ENCODE results near the gene ROCK2. TPM values are rescaled to one million over a fixed set of nuclear protein-coding genes. Genes with fewer than 3 reads are reported as not detected.
"Not testable (repeated sequence)": the region's sequence is repeated elsewhere in the genome, so short reads cannot be mapped to it uniquely, and the experiment has no call there.

ROCK2 gene
- total RNA-seq, 1 experiment from 2014 or later: 38.0 TPM

- Histone ChIP-seq H3K4me2 (no peak overlapping the region), H3K27me3 (ENCODE audit: insufficient read depth, low read depth) (no peaks in the 10 kb centered on the region), H4K20me1 (ENCODE audit: insufficient read depth) (peaks cover 26% of the 10 kb centered on the region), H3F3A (ENCODE audit: insufficient read depth, low read depth) (peaks cover 19% of the 10 kb centered on the region; the same call in 1 of the 2 replicates), H3K9me2 (ENCODE audit: insufficient read depth) (no peaks in the 10 kb centered on the region), H3K4me1 (replicated peaks; ENCODE audit: insufficient read depth) (no peaks in the 10 kb centered on the region), H3K4me3 (no peak overlapping the region), H3K79me2 (ENCODE audit: low read depth) (peaks cover 29% of the 10 kb centered on the region; the same call in 1 of the 2 replicates), H3K9me3 (ENCODE audit: insufficient read depth, low read depth) (no peaks in the 10 kb centered on the region), H2AFZ (no peak overlapping the region), H3K27ac (no peak overlapping the region), H3K36me3 (ENCODE audit: low read depth) (peaks cover 8% of the 10 kb centered on the region; the same call in 1 of the 2 replicates)
- ChIA-PET CTCF (no interaction called here), POLR2A (ENCODE audit: unreplicated experiment) (no interaction called here)
- intact Hi-C loops (cut with micrococcal nuclease; ENCODE audit: unreplicated experiment): no loop called here
- no peak for DNase-seq
- no peak for TF ChIP-seq EZH2 (IDR thresholded peaks at IDR 0.05; ENCODE audit: low read depth)
- TF ChIP-seq CTCF (conservative IDR thresholded peaks at IDR 0.05): no peak
- no TSS peak for BruUV-seq (replicated peaks)
Observed at GRCh38 chr2:11236335-11236734, 108.1 kb downstream of the ROCK2 start.

- peaks cover 22% of the 10 kb centered on the region for H4K20me1 ChIP-seq (ENCODE audit: insufficient read depth)
- DNase-seq: no peak
- intact Hi-C loops (cut with micrococcal nuclease; ENCODE audit: unreplicated experiment): loop anchor here (2.0 kb wide), 1 partner anchor 347 kb away; no protein-coding TSS in a partner anchor
- H3K4me1 ChIP-seq (replicated peaks; ENCODE audit: insufficient read depth): no peaks in the 10 kb centered on the region
- H3K9me2 ChIP-seq (ENCODE audit: insufficient read depth): no peaks in the 10 kb centered on the region
- no peak overlapping the region for H3K4me3 ChIP-seq
- H3K9me3 ChIP-seq (ENCODE audit: insufficient read depth, low read depth): no peaks in the 10 kb centered on the region
- POLR2A ChIA-PET (ENCODE audit: unreplicated experiment): no interaction called here
- no peak overlapping the region for H3K27ac ChIP-seq
- H3K36me3 ChIP-seq (ENCODE audit: low read depth): peaks cover 8% of the 10 kb centered on the region; the same call in 1 of the 2 replicates
- peaks cover 28% of the 10 kb centered on the region; the same call in 1 of the 2 replicates for H3K79me2 ChIP-seq (ENCODE audit: low read depth)
- H3K27me3 ChIP-seq (ENCODE audit: insufficient read depth, low read depth): no peaks in the 10 kb centered on the region
- CTCF ChIA-PET: no interaction called here
- TF ChIP-seq EZH2 (IDR thresholded peaks at IDR 0.05; ENCODE audit: low read depth) (no peak), CTCF (conservative IDR thresholded peaks at IDR 0.05) (no peak)
- peaks cover 19% of the 10 kb centered on the region; the same call in 1 of the 2 replicates for H3F3A ChIP-seq (ENCODE audit: insufficient read depth, low read depth)
- BruUV-seq (replicated peaks): no TSS peak
- H2AFZ ChIP-seq: no peak overlapping the region
- no peak overlapping the region for H3K4me2 ChIP-seq
Observed at GRCh38 chr2:11235583-11235982, 108.9 kb downstream of the ROCK2 start.

GRCh38 chr2:11234309-11234708, 110.1 kb downstream of the ROCK2 start:
- no TSS peak for BruUV-seq (replicated peaks)
- Histone ChIP-seq H3K79me2 (ENCODE audit: low read depth) (peaks cover 16% of the 10 kb centered on the region; the same call in 1 of the 2 replicates), H3K9me2 (ENCODE audit: insufficient read depth) (no peaks in the 10 kb centered on the region), H2AFZ (no peak overlapping the region), H3K36me3 (ENCODE audit: low read depth) (peaks cover 8% of the 10 kb centered on the region; the same call in 1 of the 2 replicates), H3K27ac (no peak overlapping the region), H3K9me3 (ENCODE audit: insufficient read depth, low read depth) (no peaks in the 10 kb centered on the region), H4K20me1 (ENCODE audit: insufficient read depth) (peaks cover 22% of the 10 kb centered on the region), H3F3A (ENCODE audit: insufficient read depth, low read depth) (peaks cover 19% of the 10 kb centered on the region; the same call in 1 of the 2 replicates), H3K4me1 (replicated peaks; ENCODE audit: insufficient read depth) (no peaks in the 10 kb centered on the region), H3K27me3 (ENCODE audit: insufficient read depth, low read depth) (no peaks in the 10 kb centered on the region), H3K4me2 (no peak overlapping the region), H3K4me3 (no peak overlapping the region)
- ChIA-PET CTCF (interaction anchor here (0.6 to 1.5 kb wide), 5 partner anchors 109 to 329 kb away, joined by 3 to 5 read pairs (median 4); no protein-coding TSS in a partner anchor), POLR2A (ENCODE audit: unreplicated experiment) (no interaction called here)
- intact Hi-C loops (cut with micrococcal nuclease; ENCODE audit: unreplicated experiment): loop anchor here (1.0 to 5.0 kb wide), 4 partner anchors 102 to 348 kb away; a partner anchor contains a TSS
- TF ChIP-seq CTCF (conservative IDR thresholded peaks at IDR 0.05): peak; percentile 82
- no peak for TF ChIP-seq EZH2 (IDR thresholded peaks at IDR 0.05; ENCODE audit: low read depth)
- no peak for DNase-seq

- not testable (repeated sequence) for H3K4me1 ChIP-seq (replicated peaks; ENCODE audit: insufficient read depth); H3K9me3 ChIP-seq (ENCODE audit: insufficient read depth, low read depth); H3K9me2 ChIP-seq (ENCODE audit: insufficient read depth); H3K4me2 ChIP-seq; H3K79me2 ChIP-seq (ENCODE audit: low read depth); H3K4me3 ChIP-seq; H3K27me3 ChIP-seq (ENCODE audit: insufficient read depth, low read depth); BruUV-seq (replicated peaks); H2AFZ ChIP-seq; H3K36me3 ChIP-seq (ENCODE audit: low read depth); H3K27ac ChIP-seq; DNase-seq
- H3F3A ChIP-seq (ENCODE audit: insufficient read depth, low read depth): peaks cover 20% of the 10 kb centered on the region; the same call in 1 of the 2 replicates
- CTCF ChIA-PET: interaction anchor here (0.5 kb wide), 1 partner anchor 79 kb away, joined by 3 read pairs; no protein-coding TSS in a partner anchor
- peaks cover 18% of the 10 kb centered on the region for H4K20me1 ChIP-seq (ENCODE audit: insufficient read depth)
- intact Hi-C loops (cut with micrococcal nuclease; ENCODE audit: unreplicated experiment): loop anchor here (5.0 kb wide), 1 partner anchor 99 kb away; a partner anchor contains a TSS
- POLR2A ChIA-PET (ENCODE audit: unreplicated experiment): interaction anchor here (0.6 kb wide), 1 partner anchor 94 kb away, joined by 5 read pairs; no protein-coding TSS in a partner anchor
Observed at GRCh38 chr2:11231193-11231592, 113.2 kb downstream of the ROCK2 start.

Data from PC-9 (cell line).